GM19099 (cell line): ENCODE data around the gene SEMG1.

Experiments used
- POLR2A ChIP-seq: IDR thresholded peaks from 3 replicates; pipeline ENCODE4 v1.6.1; 2011; ENCODE audit warnings: low read depth; ENCODE audit not compliant: insufficient read length; ENCODE audit errors: extremely low read depth

SEMG1 gene

DNA sequence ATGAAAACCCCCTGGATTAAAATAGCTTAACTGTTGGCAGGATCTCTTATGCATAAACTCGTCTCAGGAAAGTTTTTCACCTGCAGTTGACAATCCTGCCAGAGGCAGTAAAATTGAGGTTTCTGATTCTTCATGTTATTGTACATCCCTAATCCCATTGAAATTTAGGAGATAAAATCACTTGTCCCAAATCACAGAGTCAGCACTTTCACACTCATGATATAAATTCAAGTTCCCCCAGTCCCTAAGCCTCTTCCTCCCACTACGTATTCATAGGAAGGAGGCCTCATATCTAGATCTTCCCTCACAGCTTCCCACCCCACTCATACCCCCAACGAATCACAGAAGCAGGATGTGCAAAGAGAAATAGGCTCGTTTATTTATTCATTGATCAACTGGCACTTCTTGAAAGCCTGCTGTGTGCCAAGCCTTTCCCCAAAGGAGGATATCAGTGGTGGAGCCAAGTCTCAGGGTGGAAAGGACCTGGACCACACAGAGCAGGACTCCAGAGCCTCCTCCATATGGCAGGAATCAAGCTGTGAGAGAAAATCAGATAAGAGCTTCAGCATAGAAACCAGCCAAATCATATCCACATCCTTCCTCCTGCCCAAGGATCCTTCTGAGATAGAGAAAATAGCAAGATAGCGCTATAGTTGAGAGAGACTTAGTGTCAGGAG, 45.2 kb downstream of the SEMG1 start:
- TF ChIP-seq POLR2A = no peak

- TF ChIP-seq POLR2A = no peak
Observed at GRCh38 chr20:45253261-45253660, 46.4 kb downstream of the SEMG1 start.

GRCh38 chr20:45254383-45255262, 47.8 kb downstream of the SEMG1 start, which contains the start of gene SLPI:
SLPI (minus strand) TSS chr20:45254564; CDS start chr20:45254543, 21 bp downstream.
- no peak for TF ChIP-seq POLR2A

- no peak for TF ChIP-seq POLR2A
Observed at GRCh38 chr20:45257161-45257560, 50.3 kb downstream of the SEMG1 start.

DNA sequence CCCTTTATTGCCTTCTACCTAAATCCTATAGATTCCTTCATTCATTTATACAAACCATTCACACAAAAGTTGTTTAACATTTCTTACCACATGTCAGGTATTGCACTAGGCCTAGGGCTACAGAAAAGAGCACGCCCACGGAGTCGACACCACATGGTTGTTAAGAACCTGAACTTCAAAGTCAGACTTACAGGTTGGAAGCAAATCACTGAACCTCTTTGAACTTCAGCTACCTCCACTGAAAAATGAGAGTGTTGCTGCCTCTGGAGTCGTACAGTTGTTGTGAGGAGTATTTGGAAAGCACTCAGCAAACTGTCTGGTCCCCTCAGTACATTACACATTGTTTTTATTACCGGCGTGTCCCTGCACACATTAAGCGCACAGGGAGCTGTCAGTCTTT, 50.9 kb downstream of the SEMG1 start:
- TF ChIP-seq POLR2A = no peak

GRCh38 chr20:45258259-45258658, 51.4 kb downstream of the SEMG1 start:
- TF ChIP-seq POLR2A = no peak

GRCh38 chr20:45258664-45259063, 51.8 kb downstream of the SEMG1 start:
- TF ChIP-seq POLR2A = no peak
